Mucosa of stomach (tissue), 1 donor: ENCODE measurements around the gene PPP1R14C.

Source experiments
- H3K27me3 ChIP-seq: one replicate; pipeline ENCODE4 v1.7.0; 2013; ENCODE audit warnings: mild to moderate bottlenecking, low read length; ENCODE audit not compliant: control insufficient read depth, insufficient read depth
- H3K36me3 ChIP-seq: one replicate; pipeline ENCODE4 v1.7.0; 2013; ENCODE audit warnings: low read length; ENCODE audit not compliant: control insufficient read depth, insufficient read depth
- H3K4me1 ChIP-seq: one replicate; pipeline ENCODE4 v1.7.0; 2013; ENCODE audit warnings: mild to moderate bottlenecking, low read length; ENCODE audit not compliant: control insufficient read depth, insufficient read depth
- H3K4me3 ChIP-seq: one replicate; pipeline ENCODE4 v1.7.0; 2013; ENCODE audit warnings: low read length
- H3K9ac ChIP-seq: one replicate; pipeline ENCODE4 v1.7.0; 2013; ENCODE audit warnings: mild to moderate bottlenecking, low read length, moderate library complexity
- H3K9me3 ChIP-seq: one replicate; pipeline ENCODE4 v1.7.0; 2013; ENCODE audit warnings: mild to moderate bottlenecking, low read length, moderate library complexity; ENCODE audit not compliant: control insufficient read depth
- donor health status: Pancreatic carcinoma.

Gene PPP1R14C

DNA sequence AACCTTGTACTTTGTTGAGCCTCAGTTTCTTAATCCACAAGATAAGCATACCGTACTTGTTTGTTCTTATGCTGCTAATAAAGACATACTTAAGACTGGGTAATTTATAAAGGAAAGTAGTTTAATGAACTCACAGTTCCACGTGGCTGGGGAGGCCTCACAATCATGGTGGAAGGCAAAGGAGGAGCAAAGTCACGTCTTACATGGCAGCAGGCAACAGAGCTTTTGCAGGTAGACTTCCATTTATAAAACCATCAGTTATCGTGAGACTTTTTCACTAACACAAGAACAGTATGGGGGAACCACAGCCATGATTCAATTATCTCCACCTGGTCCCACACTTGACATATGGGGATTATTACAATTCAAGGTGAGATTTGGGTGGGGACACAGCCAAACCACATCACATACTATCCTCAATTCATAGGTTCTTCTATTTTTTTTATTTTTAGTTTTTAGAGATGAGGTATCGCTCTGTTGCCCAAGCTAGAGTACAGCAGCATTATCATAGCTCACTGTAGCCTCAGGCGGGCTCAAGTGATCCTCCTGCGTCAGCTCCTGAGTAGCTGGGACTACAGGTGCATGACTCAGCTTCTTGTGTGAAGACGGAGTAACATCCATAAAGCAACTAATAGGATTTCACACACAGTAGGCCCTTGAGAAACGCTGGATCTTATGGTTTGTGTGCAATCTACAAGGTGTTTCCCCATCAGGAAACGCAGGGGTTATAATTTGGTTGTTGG is 149.3 kb downstream of the PPP1R14C start:
- no peaks in the 10 kb centered on the region for H3K4me1 ChIP-seq
- peaks cover under 1% of the 10 kb centered on the region for H3K9me3 ChIP-seq
- no peak overlapping the region for H3K4me3 ChIP-seq
- no peaks in the 10 kb centered on the region for H3K36me3 ChIP-seq
- no peak overlapping the region for H3K9ac ChIP-seq
- H3K27me3 ChIP-seq, result no peaks in the 10 kb centered on the region

DNA sequence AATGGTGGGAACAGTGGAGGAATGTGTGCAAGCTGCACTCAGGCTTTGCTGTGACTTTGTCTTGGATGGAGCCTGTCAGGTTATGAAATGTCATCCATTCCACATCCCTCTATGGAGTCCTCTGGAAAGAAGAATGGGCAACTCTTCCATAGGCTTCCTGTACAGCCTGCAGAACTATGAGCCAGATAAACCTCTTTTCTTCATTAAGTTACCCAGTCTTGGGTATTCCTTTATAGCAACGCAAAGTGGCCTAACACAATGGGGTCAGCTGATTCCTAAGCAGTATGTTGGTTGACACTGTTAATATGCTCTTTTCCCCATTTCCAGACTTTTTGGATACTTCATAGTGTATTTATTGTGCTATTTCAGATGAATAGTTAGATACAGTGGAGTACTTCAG is 150.2 kb downstream of the PPP1R14C start:
- H3K4me1 ChIP-seq, result no peaks in the 10 kb centered on the region
- H3K36me3 ChIP-seq, result no peaks in the 10 kb centered on the region
- H3K27me3 ChIP-seq, result no peaks in the 10 kb centered on the region
- H3K4me3 ChIP-seq, result no peak overlapping the region
- no peak overlapping the region for H3K9ac ChIP-seq
- H3K9me3 ChIP-seq, result peaks cover 7% of the 10 kb centered on the region

DNA sequence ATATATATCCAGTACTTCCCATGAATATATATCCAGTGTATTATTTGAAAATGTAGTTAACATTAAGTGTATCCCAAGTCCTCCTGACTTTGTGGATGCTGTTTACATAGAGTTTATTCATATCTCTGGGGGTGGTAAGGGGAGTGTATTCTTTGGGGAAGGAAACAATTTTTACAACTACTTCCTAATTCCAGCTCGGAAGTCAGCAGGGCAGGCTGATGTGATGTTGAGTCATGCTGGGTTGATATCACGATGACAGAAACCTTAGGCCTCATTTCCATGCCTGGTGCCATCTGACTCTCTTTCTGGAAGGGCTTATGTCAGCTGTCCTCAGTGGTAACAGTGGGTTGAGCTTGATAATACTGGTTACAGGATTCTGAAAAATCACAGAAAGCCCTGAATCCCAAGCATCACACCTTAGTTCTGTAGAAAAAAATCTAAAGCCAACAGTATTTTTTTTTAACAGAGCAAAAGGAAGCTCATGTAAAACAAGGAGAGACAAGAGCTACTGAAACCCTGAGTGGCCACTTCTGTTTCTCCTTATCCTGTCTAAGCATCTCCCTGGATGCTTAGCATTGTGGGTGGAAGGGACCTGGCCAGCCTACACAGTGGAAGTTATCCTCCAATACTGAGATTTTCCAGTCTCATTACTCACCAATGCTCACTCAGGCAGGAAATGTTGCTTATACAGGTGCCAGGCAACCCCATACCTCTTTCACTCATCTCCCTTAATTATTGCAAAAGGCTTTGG is 150.8 kb downstream of the PPP1R14C start:
- H3K4me1 ChIP-seq, result no peaks in the 10 kb centered on the region
- peaks cover 7% of the 10 kb centered on the region for H3K9me3 ChIP-seq
- no peaks in the 10 kb centered on the region for H3K36me3 ChIP-seq
- H3K4me3 ChIP-seq, result no peak overlapping the region
- H3K27me3 ChIP-seq, result no peaks in the 10 kb centered on the region
- H3K9ac ChIP-seq, result no peak overlapping the region

DNA sequence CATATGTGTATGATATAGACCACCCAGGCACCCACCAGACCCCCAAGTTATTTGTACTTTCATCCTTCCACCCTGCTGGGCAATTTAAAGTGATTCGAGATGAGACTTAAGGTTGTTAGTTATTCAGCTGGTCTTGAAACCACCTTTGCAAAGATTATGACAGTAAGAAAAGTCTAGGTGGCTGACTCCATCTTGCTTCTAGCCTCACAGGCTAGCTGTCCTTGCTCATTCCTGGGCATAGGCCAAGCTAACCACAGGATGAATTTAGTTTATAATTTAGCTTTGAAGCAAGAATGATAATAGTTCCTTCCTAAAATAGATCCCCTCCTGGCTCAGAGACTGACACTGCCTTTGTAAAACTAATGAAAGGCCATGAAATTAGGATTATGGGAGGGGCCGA is 154.0 kb downstream of the PPP1R14C start:
- Histone ChIP-seq H3K4me3 (no peak overlapping the region), H3K4me1 (peaks cover 2% of the 10 kb centered on the region), H3K9ac (no peak overlapping the region), H3K36me3 (no peaks in the 10 kb centered on the region), H3K27me3 (no peaks in the 10 kb centered on the region), H3K9me3 (peaks cover 7% of the 10 kb centered on the region)

DNA sequence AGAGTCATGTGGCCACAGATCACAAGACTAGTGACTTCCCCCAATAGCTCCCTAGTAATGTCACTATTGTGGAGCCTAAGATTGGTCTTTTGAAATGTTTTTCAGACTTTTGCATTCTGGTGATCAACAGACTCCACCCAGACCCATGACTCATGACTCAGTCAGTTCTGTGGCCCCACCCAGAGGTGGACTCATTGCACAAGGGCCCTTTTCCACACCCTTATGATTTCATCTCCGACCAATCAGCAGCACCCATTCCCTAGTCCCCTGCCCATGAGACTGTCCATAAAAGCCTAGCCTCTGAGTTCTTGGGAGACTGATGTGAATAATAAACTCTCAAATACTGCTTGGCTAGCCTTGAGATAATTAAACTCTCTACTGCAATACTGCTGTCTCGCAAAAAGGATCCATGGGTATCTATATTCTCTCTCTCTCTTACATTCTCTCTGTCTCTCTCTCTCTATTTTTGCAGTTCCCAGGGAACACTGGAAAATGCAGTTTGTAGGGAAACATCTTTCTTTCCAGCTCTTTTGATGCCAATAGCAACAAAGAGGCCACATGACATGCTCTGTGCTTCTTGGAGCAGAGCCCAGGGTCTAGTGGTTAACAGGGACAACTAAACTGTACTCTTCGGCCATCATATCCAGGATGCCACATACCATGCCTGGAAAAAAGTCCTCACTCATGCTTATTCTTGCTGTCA is 154.6 kb downstream of the PPP1R14C start:
- Histone ChIP-seq H3K9ac (no peak overlapping the region), H3K4me3 (no peak overlapping the region), H3K27me3 (no peaks in the 10 kb centered on the region), H3K4me1 (peaks cover 4% of the 10 kb centered on the region), H3K36me3 (no peaks in the 10 kb centered on the region), H3K9me3 (peaks cover 7% of the 10 kb centered on the region)

DNA sequence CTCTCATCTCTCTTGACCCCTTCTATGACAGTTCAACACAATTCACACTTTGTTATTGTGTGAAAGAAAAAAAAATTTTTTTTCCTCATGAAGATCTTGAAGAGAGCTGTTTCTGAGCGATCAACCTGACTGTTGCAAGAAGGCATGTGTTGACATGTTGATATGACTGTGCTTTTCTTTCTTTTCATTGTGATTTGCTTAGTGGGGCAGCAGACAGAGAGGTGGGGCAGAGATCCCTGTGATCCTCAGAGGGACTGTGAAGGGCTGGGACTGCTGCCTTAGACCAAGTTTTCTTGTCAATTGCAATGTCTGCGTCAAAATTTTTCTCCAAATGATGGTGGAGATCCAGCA is 155.2 kb downstream of the PPP1R14C start:
- Histone ChIP-seq H3K4me3 (no peak overlapping the region), H3K9ac (no peak overlapping the region), H3K9me3 (peaks cover 7% of the 10 kb centered on the region), H3K27me3 (no peaks in the 10 kb centered on the region), H3K36me3 (no peaks in the 10 kb centered on the region), H3K4me1 (peaks cover 4% of the 10 kb centered on the region)

DNA sequence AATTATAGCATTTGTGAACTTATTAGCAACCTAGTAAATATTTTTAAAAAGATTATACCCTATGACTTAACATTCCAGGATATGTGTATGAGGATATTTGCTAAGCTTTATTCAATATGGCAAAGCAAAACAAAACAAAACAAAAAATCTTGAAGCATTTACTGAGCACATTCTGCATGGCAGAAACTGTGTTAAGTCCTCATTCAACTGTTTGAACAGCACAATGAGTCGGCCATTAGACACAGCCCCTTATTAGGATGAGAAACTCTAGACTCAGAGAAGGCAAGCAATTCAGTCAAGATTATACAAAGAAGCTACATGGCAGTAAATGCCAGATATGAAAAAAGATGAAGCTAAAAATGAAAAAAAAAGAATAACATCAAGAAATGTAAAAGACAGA is 155.8 kb downstream of the PPP1R14C start:
- Histone ChIP-seq H3K9me3 (peaks cover 7% of the 10 kb centered on the region), H3K27me3 (no peaks in the 10 kb centered on the region), H3K4me1 (peaks cover 4% of the 10 kb centered on the region), H3K4me3 (no peak overlapping the region), H3K9ac (no peak overlapping the region), H3K36me3 (no peaks in the 10 kb centered on the region)
